Endothelial cell of umbilical vein (primary cell): ENCODE measurements around the gene RRAS. TPM values are rescaled to one million over a fixed set of nuclear protein-coding genes. Genes with fewer than 3 reads are reported as not detected.

Source experiments
- BruUV-seq: library from RNA; stranded (reverse); fragments of 400-500 nt; replicated peaks from 2 replicates; lab custom pipeline; 2021; lab: Mats Ljungman, UMichigan
- CTCF ChIA-PET: fragments of 300-600, 350-600 bp; sonication (Branson Sonifier 250); formaldehyde crosslinking; loops from one replicate; lab custom pipeline; 2021; ENCODE audit warnings: antibody characterized with exemption, inconsistent platforms; lab: Charles Lee
- POLR2A ChIA-PET: fragments of 300-600, 350-600 bp; sonication (Branson Sonifier 250); formaldehyde crosslinking; loops from one replicate; lab custom pipeline; 2021; ENCODE audit warnings: antibody characterized with exemption, inconsistent platforms; lab: Charles Lee
- DNase-seq: peaks from one replicate; pipeline ENCODE4 v3.0.0-alpha.2; 2011; ENCODE audit warnings: low read depth, low spot score
- FAIRE-seq: peaks from 2 replicates; lab custom pipeline; 2011; peaks lifted over from hg19 to GRCh38; lab: Jason Lieb, UNC
- H2AFZ ChIP-seq: 2 replicates; pipeline ENCODE4 v1.6.0; 2012; ENCODE audit warnings: low read depth, low read length, control low read depth, inconsistent platforms
- H3K27ac ChIP-seq: 2 replicates; pipeline ENCODE4 v1.5.1; 2011; ENCODE audit warnings: low read depth, mild to moderate bottlenecking, control low read depth, low read length, moderate library complexity; ENCODE audit not compliant: insufficient read depth
- H3K27me3 ChIP-seq, 2 experiments: 2 replicates each; pipeline versions ENCODE4 v1.6.0 to v1.6.1; 2011; ENCODE audit warnings: low read length in 2 of 2, mixed read lengths in 1 of 2; ENCODE audit not compliant: control insufficient read depth in 2 of 2, insufficient read depth in 2 of 2
- H3K36me3 ChIP-seq, 2 experiments: 2 replicates in 1 of 2; 3 replicates in 1 of 2; pipeline ENCODE4 v1.5.1; 2011; ENCODE audit warnings: low read length in 2 of 2, mild to moderate bottlenecking in 1 of 2, moderate library complexity in 1 of 2; ENCODE audit not compliant: control insufficient read depth in 2 of 2, insufficient read depth in 2 of 2; ENCODE audit errors: extremely low read depth in 1 of 2
- H3K4me1 ChIP-seq: 3 replicates; pipeline ENCODE4 v1.5.1; 2011; ENCODE audit warnings: mild to moderate bottlenecking, low read length; ENCODE audit not compliant: control insufficient read depth, insufficient read depth; ENCODE audit errors: extremely low read depth
- H3K4me2 ChIP-seq: 2 replicates; pipeline ENCODE4 v1.6.1; 2011; ENCODE audit warnings: low read length, control low read depth, mixed read lengths; ENCODE audit not compliant: insufficient read depth
- H3K4me3 ChIP-seq, 3 experiments: fragments of 200-600 bp in 1 of 3; sonication (generic), shearing (Covaris generic) in 1 of 3; replicated peaks in 1 of 3; 2 replicates each; pipeline ENCODE4 v1.5.1; 2011 to 2016; ENCODE audit warnings: control low read depth in 3 of 3, low read length in 3 of 3, mild to moderate bottlenecking in 2 of 3, inconsistent platforms in 1 of 3, low read depth in 1 of 3, moderate library complexity in 1 of 3; ENCODE audit not compliant: insufficient read depth in 1 of 3
- H3K79me2 ChIP-seq: 2 replicates; pipeline ENCODE4 v1.6.0; 2012; ENCODE audit warnings: low read length, inconsistent platforms; ENCODE audit not compliant: control insufficient read depth, insufficient read depth
- H3K9ac ChIP-seq: replicated peaks from 2 replicates; pipeline ENCODE3; 2011; ENCODE audit warnings: low read length, control low read depth; ENCODE audit not compliant: insufficient read depth; ENCODE audit errors: extremely low read depth
- H3K9me1 ChIP-seq: replicated peaks from 3 replicates; pipeline ENCODE4 v1.6.0; 2011; ENCODE audit warnings: mild to moderate bottlenecking, low read length; ENCODE audit not compliant: control insufficient read depth, insufficient read depth; ENCODE audit errors: extremely low read depth
- H3K9me3 ChIP-seq: replicated peaks from 2 replicates; pipeline ENCODE4 v1.5.1; 2012; ENCODE audit warnings: low read length, inconsistent platforms; ENCODE audit not compliant: control insufficient read depth, insufficient read depth
- H4K20me1 ChIP-seq: replicated peaks from 2 replicates; pipeline ENCODE3; 2011; ENCODE audit warnings: mild to moderate bottlenecking, low read length; ENCODE audit not compliant: control insufficient read depth, insufficient read depth; ENCODE audit errors: extremely low read depth
- EZH2 ChIP-seq: IDR thresholded peaks from 2 replicates; pipeline ENCODE4 v1.6.1; 2012; ENCODE audit warnings: borderline replicate concordance, low read depth, mild to moderate bottlenecking, moderate library complexity, low read length, inconsistent platforms; ENCODE audit not compliant: severe bottlenecking
- GATA2 ChIP-seq: IDR thresholded peaks from 2 replicates; pipeline ENCODE4 v1.7.0; 2011; ENCODE audit warnings: low read depth, mild to moderate bottlenecking, moderate library complexity, mixed read lengths, low read length; ENCODE audit not compliant: insufficient read length, insufficient read depth
- JUN ChIP-seq: IDR thresholded peaks from 2 replicates; pipeline ENCODE4 v1.6.1; 2011; ENCODE audit warnings: borderline replicate concordance, low read depth; ENCODE audit not compliant: insufficient read length, insufficient read depth
- MAX ChIP-seq: IDR thresholded peaks from 2 replicates; pipeline ENCODE4 v1.6.1; 2011; ENCODE audit not compliant: insufficient read depth, insufficient read length
- MYC ChIP-seq: IDR thresholded peaks from one replicate; pipeline ENCODE4 v1.6.1; 2011; ENCODE audit warnings: mild to moderate bottlenecking, low read depth, low read length
- POLR2A ChIP-seq: IDR thresholded peaks from 2 replicates; pipeline ENCODE4 v1.6.1; 2012; ENCODE audit warnings: low read depth, mild to moderate bottlenecking, control low read depth, low read length
- dilution Hi-C: fragments of 300-500 bp; cut with MboI; formaldehyde crosslinking; loops from one replicate; pipeline ENCODE4 v1.15.0; 2019; ENCODE audit warnings: low sequenced_read_pairs; ENCODE audit not compliant: extremely low pct_ligation_motif_present
- intact Hi-C: fragments of 100-400 bp; cut with micrococcal nuclease; formaldehyde crosslinking; loops from one replicate; pipeline ENCODE4 v1.10.0; 2022
- polyA plus RNA-seq, 4 experiments: library from polyadenylated mRNA; depleted of rRNA in 3 of 4; stranded (reverse) in 3 of 4; unstranded in 1 of 4; fragments of >200 nt; gene quantifications; 2 replicates each; pipeline versions ENCODE4 v1.2.1 to v1.2.3, GENCODE V29; 2011 to 2012; ENCODE audit warnings: missing spikeins in 1 of 4
- total RNA-seq: library from RNA; stranded (reverse); gene quantifications from 2 replicates; pipeline ENCODE4 v1.2.3, GENCODE V29; 2021
- TF ChIP-seq, protein P1 (sequence below), 2 donors: IDR thresholded peaks; 1 replicate in 1 of 2; 2 replicates in 1 of 2; pipeline ENCODE4 v1.5.1; 2011; ENCODE audit warnings: low read length in 2 of 2, mild to moderate bottlenecking in 2 of 2, moderate library complexity in 2 of 2, control low read depth in 1 of 2, inconsistent platforms in 1 of 2, low read depth in 1 of 2; ENCODE audit not compliant: insufficient read depth in 1 of 2; ENCODE audit errors: extremely low read depth in 1 of 2

RRAS gene
- total and polyA plus RNA-seq, 2 donors (not counting 3 experiments of a cell fraction or from before 2014, with no cell fraction given) = 89.5 to 250 TPM

DNA sequence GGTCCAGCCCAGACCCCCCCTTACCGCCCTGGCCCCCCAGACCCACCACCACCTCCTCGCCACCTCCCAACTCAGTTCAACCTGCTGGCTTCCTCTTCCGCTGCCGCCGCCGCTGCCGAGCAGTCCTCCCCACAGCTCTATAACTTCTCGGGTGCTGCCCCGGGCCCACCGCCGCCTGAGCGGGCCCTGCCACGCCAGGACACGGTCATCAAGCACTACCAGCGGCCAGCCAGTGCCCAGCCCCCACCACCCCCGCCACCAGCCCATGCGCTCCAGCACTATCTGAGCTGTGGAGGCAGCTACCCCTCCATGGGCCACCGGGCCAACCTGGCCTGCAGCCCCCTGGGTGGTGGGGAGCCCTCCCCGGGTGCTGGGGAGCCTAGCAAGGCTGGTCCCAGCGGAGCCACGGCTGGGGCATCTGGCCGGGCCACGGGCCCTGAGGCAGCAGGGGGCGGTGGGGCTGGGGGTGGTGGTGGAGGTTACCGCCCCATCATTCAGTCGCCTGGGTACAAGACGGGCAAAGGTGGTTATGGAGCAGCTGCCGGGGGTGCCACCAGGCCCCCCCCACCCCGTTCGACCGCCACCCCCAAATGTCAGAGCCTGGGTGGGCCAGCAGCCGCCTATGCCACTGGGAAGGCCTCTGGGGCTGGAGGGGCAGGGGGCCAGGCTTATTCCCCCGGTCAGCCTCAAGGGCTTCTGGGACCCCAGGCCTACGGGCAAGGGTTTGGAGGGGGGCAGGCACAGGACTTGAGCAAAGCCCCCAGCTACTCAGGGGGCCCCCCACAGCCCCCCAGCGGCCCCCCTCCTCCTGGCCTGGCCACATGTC is 44.7 kb downstream of the RRAS start:
- no peaks in the 10 kb centered on the region for H3K9me1 ChIP-seq
- POLR2A ChIA-PET = no interaction called here
- H3K27ac ChIP-seq = no peak overlapping the region
- H3K27me3 ChIP-seq = no peaks in the 10 kb centered on the region
- BruUV-seq = no TSS peak
- H3K79me2 ChIP-seq = peaks cover 48% of the 10 kb centered on the region
- no peak overlapping the region for H3K9ac ChIP-seq
- no peak overlapping the region for H3K4me2 ChIP-seq
- H3K9me3 ChIP-seq = no peaks in the 10 kb centered on the region
- DNase-seq (no peak), FAIRE-seq (no peak)
- no peak overlapping the region for H2AFZ ChIP-seq
- H3K4me3 ChIP-seq = no peak overlapping the region
- peaks cover 16% of the 10 kb centered on the region for H3K4me1 ChIP-seq
- no peak for TF ChIP-seq MAX
- dilution Hi-C loops (no loop called here), intact Hi-C loops (loop anchor here (5.0 kb wide), 1 partner anchor 272 kb away; the partner anchor contains the start of gene PNKP)
- no peaks in the 10 kb centered on the region for H4K20me1 ChIP-seq
- CTCF ChIA-PET = no interaction called here
- peaks cover 8 to 32% of the 10 kb centered on the region in 2 experiments for H3K36me3 ChIP-seq

DNA sequence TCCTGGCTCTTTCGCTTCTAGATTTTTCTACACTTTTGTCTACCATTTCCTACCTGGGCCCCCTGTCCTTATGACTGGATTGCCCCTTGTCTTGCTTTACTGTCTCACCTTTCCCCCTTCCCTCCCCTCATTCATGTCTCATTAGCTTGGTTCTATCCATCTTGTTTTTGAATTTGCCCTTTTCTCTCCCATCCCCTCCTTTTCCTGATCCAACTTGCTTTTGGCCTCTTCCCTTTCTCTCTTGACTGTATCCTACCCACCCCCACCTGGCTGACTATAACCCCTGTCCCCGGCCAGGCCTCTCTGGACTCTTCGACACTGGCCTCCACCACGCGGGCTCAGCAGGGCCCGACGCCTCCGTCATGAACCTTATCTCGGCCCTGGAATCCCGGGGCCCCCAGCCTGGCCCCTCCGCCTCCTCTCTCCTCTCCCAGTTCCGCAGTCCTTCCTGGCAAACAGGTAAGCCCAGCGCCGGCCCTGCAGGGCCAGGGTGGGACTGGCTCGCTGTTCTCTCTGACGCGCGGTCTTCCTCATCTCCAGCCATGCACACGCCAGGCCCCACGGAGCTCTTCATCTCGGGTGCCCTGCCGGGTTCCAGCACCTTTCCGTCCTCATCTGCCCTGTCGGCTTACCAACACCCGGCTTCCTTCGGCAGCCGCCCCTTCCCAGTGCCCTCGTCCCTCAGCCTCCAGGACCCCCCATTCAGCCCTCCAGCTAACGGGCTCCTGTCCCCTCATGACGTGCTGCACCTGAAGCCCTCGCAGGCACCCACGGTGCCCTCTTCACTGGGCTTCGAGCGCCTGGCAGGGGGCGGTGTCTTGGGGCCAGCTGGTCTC is 45.6 kb downstream of the RRAS start:
- Histone ChIP-seq H3K4me1 (peaks cover 16% of the 10 kb centered on the region), H3K79me2 (peaks cover 48% of the 10 kb centered on the region), H3K27ac (no peak overlapping the region), H3K9ac (no peak overlapping the region), H3K27me3 (no peaks in the 10 kb centered on the region), H2AFZ (no peak overlapping the region), H3K4me3 (no peak overlapping the region), H3K36me3 (peaks cover 8 to 24% of the 10 kb centered on the region in 2 experiments), H3K9me3 (no peaks in the 10 kb centered on the region), H4K20me1 (no peaks in the 10 kb centered on the region), H3K4me2 (no peak overlapping the region), H3K9me1 (no peaks in the 10 kb centered on the region)
- dilution Hi-C loops (no loop called here), intact Hi-C loops (loop anchor here (5.0 kb wide), 1 partner anchor 273 kb away; the partner anchor contains the start of gene PNKP)
- ChIA-PET POLR2A (no interaction called here), CTCF (no interaction called here)
- TF ChIP-seq POLR2A (no peak), JUN (no peak), MYC (no peak), MAX (no peak), EZH2 (no peak), GATA2 (no peak)
- TF ChIP-seq, protein P1, sequence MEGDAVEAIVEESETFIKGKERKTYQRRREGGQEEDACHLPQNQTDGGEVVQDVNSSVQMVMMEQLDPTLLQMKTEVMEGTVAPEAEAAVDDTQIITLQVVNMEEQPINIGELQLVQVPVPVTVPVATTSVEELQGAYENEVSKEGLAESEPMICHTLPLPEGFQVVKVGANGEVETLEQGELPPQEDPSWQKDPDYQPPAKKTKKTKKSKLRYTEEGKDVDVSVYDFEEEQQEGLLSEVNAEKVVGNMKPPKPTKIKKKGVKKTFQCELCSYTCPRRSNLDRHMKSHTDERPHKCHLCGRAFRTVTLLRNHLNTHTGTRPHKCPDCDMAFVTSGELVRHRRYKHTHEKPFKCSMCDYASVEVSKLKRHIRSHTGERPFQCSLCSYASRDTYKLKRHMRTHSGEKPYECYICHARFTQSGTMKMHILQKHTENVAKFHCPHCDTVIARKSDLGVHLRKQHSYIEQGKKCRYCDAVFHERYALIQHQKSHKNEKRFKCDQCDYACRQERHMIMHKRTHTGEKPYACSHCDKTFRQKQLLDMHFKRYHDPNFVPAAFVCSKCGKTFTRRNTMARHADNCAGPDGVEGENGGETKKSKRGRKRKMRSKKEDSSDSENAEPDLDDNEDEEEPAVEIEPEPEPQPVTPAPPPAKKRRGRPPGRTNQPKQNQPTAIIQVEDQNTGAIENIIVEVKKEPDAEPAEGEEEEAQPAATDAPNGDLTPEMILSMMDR (IDR thresholded peaks at IDR 0.05; ENCODE audit: extremely low read depth in 1 of 2, insufficient read depth in 1 of 2, low read depth in 1 of 2, low read length in 2 of 2) = no peak
- FAIRE-seq = no peak
- BruUV-seq = TSS peak; percentile 14
- DNase-seq = no peak
